ENCODE data around the gene PRKCA.
"Not testable (repeated sequence)": the region's sequence is repeated elsewhere in the genome, so short reads cannot be mapped to it uniquely, and the experiment has no call there.

GRCh38 chr17:66457499-66457898 lies 155.1 kb downstream of the PRKCA start:
- not testable (repeated sequence) for TF ChIP-seq CTCF (IDR thresholded peaks at IDR 0.05; ENCODE audit: low read depth, low read length, poor library complexity, severe bottlenecking); EZH2phosphoT487 (IDR thresholded peaks at IDR 0.05; ENCODE audit: borderline replicate concordance, low read length)

Measured in DOHH2 (cell line).